GM12878 (cell line): Measurements from ENCODE around the gene FANCD2. TPM values are rescaled to one million over a fixed set of nuclear protein-coding genes. Genes with fewer than 3 reads are reported as not detected.
"Not testable (repeated sequence)": the region's sequence is repeated elsewhere in the genome, so short reads cannot be mapped to it uniquely, and the experiment has no call there.

Experiments used
- ATAC-seq: fragments of 200-7000 bp; cut with Tn5 transposase; 3 replicates; pipeline ENCODE4 v1.9.1; 2020; ENCODE audit warnings: mild to moderate bottlenecking, moderate library complexity
- BruUV-seq: library from RNA; stranded (reverse); fragments of 400-500 nt; replicated peaks from 2 replicates; lab custom pipeline; 2021; lab: Mats Ljungman, UMichigan
- CTCF ChIA-PET: fragments of 300-600 bp; sonication (Branson Sonifier 250); formaldehyde crosslinking; extraction: SDS; loops from one replicate; lab custom pipeline; 2021; ENCODE audit warnings: inconsistent platforms; lab: Yijun Ruan, JAX
- POLR2A ChIA-PET: fragments of 350-600 bp; formaldehyde crosslinking; extraction: SDS; loops from one replicate; lab custom pipeline; 2021; ENCODE audit warnings: inconsistent platforms; lab: Charles Lee
- RAD21 ChIA-PET: fragments of 300-600 bp; sonication (Branson Sonifier 250); formaldehyde crosslinking; loops from one replicate; lab custom pipeline; 2023; ENCODE audit warnings: antibody characterized with exemption; ENCODE audit not compliant: unreplicated experiment; lab: Charles Lee
- SMC1A ChIA-PET: fragments of 300-600 bp; sonication (Branson Sonifier 250); formaldehyde crosslinking; loops from one replicate; lab custom pipeline; 2023; ENCODE audit not compliant: unreplicated experiment, uncharacterized antibody; lab: Charles Lee
- DNase-seq: peaks from one replicate; pipeline ENCODE4 v3.0.0-alpha.2; 2011; ENCODE audit warnings: low read depth, low spot score
- FAIRE-seq: peaks from 3 replicates; lab custom pipeline; 2011; peaks lifted over from hg19 to GRCh38; lab: Jason Lieb, UNC
- H2AFZ ChIP-seq: 2 replicates; pipeline ENCODE4 v1.6.0; 2011; ENCODE audit warnings: low read depth, low read length, control low read depth; ENCODE audit not compliant: control insufficient read depth
- H3K27ac ChIP-seq: 2 replicates; pipeline ENCODE4 v1.5.1; 2011; ENCODE audit warnings: control low read depth; ENCODE audit not compliant: control insufficient read depth, insufficient read depth
- H3K27me3 ChIP-seq, 2 experiments: replicated peaks in 1 of 2; 2 replicates each; pipeline versions ENCODE4 v1.6.0 to v1.6.1; 2011; ENCODE audit warnings: low read length in 1 of 2; ENCODE audit not compliant: control insufficient read depth in 2 of 2, insufficient read depth in 2 of 2
- H3K36me3 ChIP-seq, 2 experiments: 2 replicates each; pipeline ENCODE4 v1.5.1; 2011; ENCODE audit warnings: low read length in 1 of 2; ENCODE audit not compliant: control insufficient read depth in 2 of 2, insufficient read depth in 2 of 2
- H3K4me1 ChIP-seq: 2 replicates; pipeline ENCODE4 v1.6.1; 2011; ENCODE audit warnings: mild to moderate bottlenecking, low read length, moderate library complexity, mixed read lengths; ENCODE audit not compliant: control insufficient read depth, insufficient read depth
- H3K4me2 ChIP-seq: 2 replicates; pipeline ENCODE4 v1.6.0; 2011; ENCODE audit warnings: control low read depth; ENCODE audit not compliant: control insufficient read depth, insufficient read depth
- H3K4me3 ChIP-seq: fragments of 200-600 bp; sonication (generic); 2 replicates; pipeline ENCODE4 v1.5.1; 2016
- H3K79me2 ChIP-seq: 2 replicates; pipeline ENCODE4 v1.6.0; 2011; ENCODE audit warnings: low read length; ENCODE audit not compliant: control insufficient read depth, insufficient read depth
- H3K9ac ChIP-seq: 2 replicates; pipeline ENCODE4 v1.8.0; 2011; ENCODE audit warnings: low read length, control low read depth, mixed read lengths; ENCODE audit not compliant: control insufficient read depth, insufficient read depth
- H3K9me3 ChIP-seq: replicated peaks from 3 replicates; pipeline ENCODE4 v1.5.1; 2011; ENCODE audit warnings: mild to moderate bottlenecking, low read length; ENCODE audit not compliant: control insufficient read depth, insufficient read depth
- H4K20me1 ChIP-seq: 2 replicates; pipeline ENCODE4 v1.6.0; 2011; ENCODE audit not compliant: control insufficient read depth, insufficient read depth
- IRF4 ChIP-seq: IDR thresholded peaks from 2 replicates; pipeline ENCODE4 v1.6.1; 2011; ENCODE audit warnings: low read depth, low read length
- NFYB ChIP-seq: IDR thresholded peaks from 2 replicates; pipeline ENCODE4 v1.6.1; 2011; ENCODE audit warnings: low read depth, mild to moderate bottlenecking, low read length, improper control_type of control experiment, moderate library complexity; ENCODE audit not compliant: insufficient read depth
- TCF12 ChIP-seq: IDR thresholded peaks from 2 replicates; pipeline ENCODE4 v1.6.1; 2011; ENCODE audit warnings: low read depth, mild to moderate bottlenecking, low read length
- ZNF207 ChIP-seq: fragments of 450-650 bp; IDR thresholded peaks from 2 replicates; pipeline ENCODE4 v1.6.1; 2014; ENCODE audit warnings: antibody characterized with exemption, mild to moderate bottlenecking, borderline replicate concordance
- WGBS: methylation state at CpG from one replicate; pipeline ENCODE4 v1.1.6; 2016; ENCODE audit warnings: low lambda C conversion rate; ENCODE audit not compliant: insufficient replicate concordance, insufficient coverage; ENCODE audit errors: missing lambda C conversion rate; 5-methylcytosine and 5-hydroxymethylcytosine counted together
- in situ Hi-C: fragments of 300-500 bp; cut with MboI; formaldehyde crosslinking; loops from 9 replicates; pipeline ENCODE4 v1.14.3; 2018; ENCODE audit warnings: mixed read lengths
- intact Hi-C: fragments of 100-400 bp; cut with micrococcal nuclease; formaldehyde crosslinking; loops from one replicate; pipeline ENCODE4 v1.14.2; 2022; ENCODE audit not compliant: unreplicated experiment
- polyA plus RNA-seq, 11 experiments: library from polyadenylated mRNA; depleted of rRNA in 4 of 11; unstranded in 6 of 11; stranded (reverse) in 5 of 11; fragments of >200 nt; fragmentation: Nextera tagmentation in 4 of 11; fragmentation: Illumina TruSeq in 1 of 11; extraction: Ambion mirVana in 4 of 11; extraction: Trizol in 1 of 11; gene quantifications; 1 replicate in 1 of 11; 2 replicates in 10 of 11; pipeline versions ENCODE4 v1.2.1 to v1.2.3, GENCODE V29; 2011 to 2016; ENCODE audit warnings: inconsistent platforms in 2 of 11, missing spikeins in 2 of 11, low read depth in 1 of 11
- total RNA-seq, 4 experiments: library from RNA; depleted of rRNA in 3 of 4; stranded (reverse); fragments of >200 nt in 3 of 4; fragmentation: Illumina TruSeq in 1 of 4; extraction: Trizol in 1 of 4; gene quantifications; 2 replicates each; pipeline versions ENCODE4 v1.2.1 to v1.2.3, GENCODE V29; 2013 to 2021

FANCD2 gene
- total and polyA plus RNA-seq, 10 of the 15 experiments (the other 5 are each of a cell fraction or from before 2014, with no cell fraction given) = 37.9 to 72.8 (median 56.2) TPM

- H3K27ac ChIP-seq, H3K4me2 ChIP-seq, BruUV-seq, H2AFZ ChIP-seq, in situ Hi-C loops, ATAC-seq, H3K36me3 ChIP-seq, H3K4me1 ChIP-seq, H3K9ac ChIP-seq, intact Hi-C loops, DNase-seq, H3K79me2 ChIP-seq, H4K20me1 ChIP-seq, H3K27me3 ChIP-seq, FAIRE-seq, H3K9me3 ChIP-seq, H3K4me3 ChIP-seq: not testable (repeated sequence)
- POLR2A ChIA-PET = interaction anchor here (0.6 kb wide), 2 partner anchors 88 to 1390 kb away, joined by 3 to 4 read pairs; no protein-coding TSS in a partner anchor
- CTCF ChIA-PET = interaction anchor here (0.6 to 1.5 kb wide), 2 partner anchors 43 to 86 kb away, joined by 3 to 4 read pairs; no protein-coding TSS in a partner anchor
- peak; percentile 78 for TF ChIP-seq NFYB
- SMC1A ChIA-PET = interaction anchor here (0.9 to 2.1 kb wide), 2 partner anchors 15 to 88 kb away, joined by 3 to 5 read pairs; no protein-coding TSS in a partner anchor
- 89% methylated on average over 9 of the region's 9 CpGs for WGBS
- RAD21 ChIA-PET = interaction anchor here (1.4 to 1.6 kb wide), 2 partner anchors 20 to 88 kb away, joined by 3 read pairs; no protein-coding TSS in a partner anchor
Observed at GRCh38 chr3:10135872-10136271, 109.6 kb downstream of the FANCD2 start.

DNA sequence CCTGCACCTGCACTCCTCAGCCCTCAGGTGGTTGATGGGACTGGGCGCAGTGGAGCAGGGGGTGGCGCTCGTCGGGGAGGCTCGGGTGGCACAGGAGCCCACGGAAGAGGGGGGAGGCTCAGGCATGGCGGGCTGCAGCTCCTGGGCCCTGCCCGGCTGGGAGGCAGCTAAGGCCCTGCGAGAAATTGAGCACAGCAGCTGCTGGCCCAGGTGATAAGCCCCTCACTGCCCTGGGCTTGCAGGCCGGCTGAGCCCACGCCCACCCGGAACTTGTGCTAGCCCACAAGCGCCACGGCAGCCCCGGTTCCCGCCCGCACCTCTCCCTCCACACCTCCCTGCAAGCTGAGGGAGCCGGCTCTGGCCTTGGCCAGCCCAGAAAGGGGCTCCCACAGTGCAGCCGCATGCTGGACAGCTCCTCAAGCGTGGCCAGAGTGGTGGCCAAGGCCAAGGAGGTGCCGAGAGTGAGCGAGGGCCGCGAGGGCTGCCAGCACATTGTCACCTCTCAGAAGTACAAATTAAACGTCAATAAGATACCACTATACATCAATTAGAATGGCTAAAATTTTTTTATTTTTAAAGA, 110.3 kb downstream of the FANCD2 start:
- H3K4me2 ChIP-seq = no peak overlapping the region
- intact Hi-C loops (no loop called here), in situ Hi-C loops (no loop called here)
- BruUV-seq = no TSS peak
- ChIA-PET POLR2A (no interaction called here), RAD21 (interaction anchor here (1.4 to 1.6 kb wide), 2 partner anchors 20 to 87 kb away, joined by 3 read pairs; no protein-coding TSS in a partner anchor), CTCF (interaction anchor here (0.6 to 1.5 kb wide), 2 partner anchors 44 to 86 kb away, joined by 3 to 4 read pairs; no protein-coding TSS in a partner anchor), SMC1A (no interaction called here)
- ATAC-seq = no peak
- 88% methylated on average over 24 of the region's 25 CpGs for WGBS
- H3K9me3 ChIP-seq = no peaks in the 10 kb centered on the region; the same call in 1 of the 3 replicates
- H3K4me1 ChIP-seq = no peaks in the 10 kb centered on the region; the same call in 1 of the 2 replicates
- TF ChIP-seq IRF4 (no peak), ZNF207 (no peak), TCF12 (no peak)
- no peaks in the 10 kb centered on the region for H3K36me3 ChIP-seq
- H3K27me3 ChIP-seq = no peaks in the 10 kb centered on the region
- FAIRE-seq = no peak
- peaks cover under 1% of the 10 kb centered on the region; the same call in 1 of the 2 replicates for H3K79me2 ChIP-seq
- no peaks in the 10 kb centered on the region for H4K20me1 ChIP-seq
- H3K27ac ChIP-seq = no peak overlapping the region
- H2AFZ ChIP-seq = no peak overlapping the region
- DNase-seq = no peak
- H3K9ac ChIP-seq = no peak overlapping the region
- H3K4me3 ChIP-seq = no peak overlapping the region
